22Rv1 (cell line): ENCODE data around the gene CTNND2.

Experiments used
- H3K27ac ChIP-seq: fragments of 450-650 bp; 2 replicates; pipeline ENCODE4 v1.5.1; 2017
- CTCF ChIP-seq: fragments of 450-650 bp; IDR thresholded peaks from 2 replicates; pipeline ENCODE4 v1.5.1; 2017; ENCODE audit warnings: mild to moderate bottlenecking
- ZFX ChIP-seq: fragments of 450-650 bp; IDR thresholded peaks from 2 replicates; pipeline ENCODE4 v1.6.1; 2017; ENCODE audit warnings: antibody characterized with exemption, borderline replicate concordance

CTNND2 gene

GRCh38 chr5:11355491-11355890 is 548.8 kb downstream of the CTNND2 start:
- H3K27ac ChIP-seq = no peak overlapping the region
- TF ChIP-seq CTCF (no peak), ZFX (no peak)

GRCh38 chr5:11346336-11346735 is 557.9 kb downstream of the CTNND2 start:
- no peak for TF ChIP-seq ZFX
- no peak for TF ChIP-seq CTCF
- no peak overlapping the region for H3K27ac ChIP-seq

- no peak overlapping the region for H3K27ac ChIP-seq
- TF ChIP-seq ZFX = no peak
- no peak for TF ChIP-seq CTCF
Measured at GRCh38 chr5:11335881-11336760, 568.1 kb downstream of the CTNND2 start.

GRCh38 chr5:11334404-11334803 is 569.8 kb downstream of the CTNND2 start:
- H3K27ac ChIP-seq = no peak overlapping the region
- TF ChIP-seq CTCF = no peak
- TF ChIP-seq ZFX = no peak

- TF ChIP-seq CTCF (no peak), ZFX (no peak)
- H3K27ac ChIP-seq = no peak overlapping the region
Measured at GRCh38 chr5:11329679-11330078, 574.6 kb downstream of the CTNND2 start.

GRCh38 chr5:11324521-11325289 is 579.5 kb downstream of the CTNND2 start:
- TF ChIP-seq CTCF = no peak
- TF ChIP-seq ZFX = no peak

GRCh38 chr5:11323761-11324160 is 580.5 kb downstream of the CTNND2 start:
- TF ChIP-seq CTCF (no peak), ZFX (no peak)

More at GRCh38 chr5:11324521-11325289, 579.5 kb downstream of the CTNND2 start:
- H3K27ac ChIP-seq = no peak overlapping the region

More at GRCh38 chr5:11323761-11324160, 580.5 kb downstream of the CTNND2 start:
- H3K27ac ChIP-seq = no peak overlapping the region
